ENCODE measurements around the gene CRKL. TPM values are rescaled to one million over a fixed set of nuclear protein-coding genes. Genes with fewer than 3 reads are reported as not detected.

Gene CRKL
- total and polyA plus RNA-seq, 2 experiments from 2014 or later: 42.4 to 80.9 TPM

DNA sequence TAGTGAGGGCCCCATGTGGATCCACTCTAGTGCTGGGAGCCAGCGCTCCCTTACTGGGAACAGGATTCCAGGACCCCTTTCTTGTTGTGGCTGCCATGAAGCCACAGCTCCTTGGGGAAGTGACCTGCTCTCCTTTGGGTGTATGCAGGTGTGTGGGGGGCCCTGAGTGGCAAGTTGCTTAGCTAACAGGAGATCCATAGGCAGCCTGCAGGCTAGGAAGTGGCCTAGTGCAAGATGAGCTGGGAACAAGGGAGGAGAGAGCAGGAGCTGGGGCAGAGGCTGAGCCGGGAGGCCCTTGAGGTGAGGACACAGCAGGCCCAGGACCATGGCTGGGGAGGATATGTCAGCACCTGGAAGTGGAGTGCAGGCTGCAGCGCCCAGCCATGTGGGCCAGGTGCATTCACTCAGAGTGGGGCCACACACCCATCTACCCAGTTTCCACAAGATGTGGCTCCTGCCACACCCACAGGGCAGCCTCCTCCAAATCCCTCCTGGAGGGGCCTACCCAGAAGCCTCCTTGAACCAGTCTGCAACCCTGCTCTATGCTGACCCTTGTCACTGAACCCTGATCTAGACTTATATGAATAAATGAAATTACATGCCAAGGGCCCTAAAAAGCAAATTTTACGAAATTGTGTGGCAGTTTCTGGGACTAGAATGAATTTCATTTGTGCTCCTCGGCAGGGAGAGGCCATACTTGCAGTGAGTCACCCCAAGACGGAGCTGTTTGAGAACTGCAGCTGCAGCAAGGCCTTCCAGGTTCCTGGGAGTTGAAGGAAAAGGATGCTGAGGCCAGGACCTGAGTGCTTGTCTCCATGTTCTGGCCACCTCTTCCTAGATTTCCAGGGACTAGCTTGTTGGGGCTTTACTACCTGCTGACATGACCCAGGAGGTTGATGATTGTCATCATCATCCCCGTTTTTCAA lies 81.5 kb downstream of the CRKL start:
- no peak for TF ChIP-seq CTCF (IDR thresholded peaks at IDR 0.05; ENCODE audit: low read depth, low read length)
- Histone ChIP-seq H3K4me1 (ENCODE audit: low read depth) (peaks cover 19% of the 10 kb centered on the region), H3K27me3 (no peaks in the 10 kb centered on the region), H3K4me3 (no peak overlapping the region), H3K9me3 (ENCODE audit: low read depth) (no peaks in the 10 kb centered on the region), H3K36me3 (peaks cover 10% of the 10 kb centered on the region), H3K27ac (no peak overlapping the region)
- DNase-seq (ENCODE audit: low read depth in 1 of 2, low spot score in 1 of 2): no peak

DNA sequence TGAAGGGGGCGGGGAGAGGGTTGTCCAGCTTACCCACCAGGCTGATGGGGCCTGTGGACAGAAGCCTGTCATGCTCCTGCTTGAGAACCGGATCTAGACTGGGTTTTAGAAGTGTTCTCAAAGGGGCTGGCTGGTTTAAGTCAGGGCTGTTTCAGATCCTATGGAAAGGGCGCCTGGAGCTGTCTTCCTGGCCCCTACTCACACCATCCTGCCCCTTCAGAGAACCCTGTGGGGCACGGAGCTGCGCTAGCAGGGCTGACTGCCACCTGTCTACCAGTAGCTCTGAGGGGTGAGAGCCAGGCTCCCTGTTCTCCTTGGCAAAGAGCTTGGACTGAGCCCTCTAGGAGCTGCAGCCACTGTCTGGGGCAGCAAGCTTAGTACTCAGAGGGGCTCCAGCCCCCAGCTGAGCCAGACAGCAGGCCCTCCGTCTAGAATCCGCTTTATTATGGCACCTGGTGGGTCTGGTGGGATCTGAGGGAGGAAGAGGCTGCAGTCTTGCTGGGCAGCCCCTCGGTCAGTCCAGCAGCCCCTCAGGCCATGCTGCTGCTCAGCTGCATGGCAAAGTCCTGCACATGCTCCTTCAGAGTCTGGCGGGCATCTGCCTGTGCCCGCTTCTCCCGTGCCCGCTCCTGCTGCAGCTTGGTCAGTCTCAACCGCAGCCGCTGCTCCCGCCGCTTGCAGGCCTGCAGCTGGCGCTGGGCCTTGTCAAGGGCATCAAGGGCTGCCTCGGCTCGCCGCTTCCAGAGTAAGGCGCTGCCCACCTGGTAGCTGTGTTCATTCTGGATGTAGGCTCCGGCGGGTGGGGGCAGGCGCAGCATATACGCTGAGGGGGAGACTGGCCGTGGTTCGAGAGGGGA lies 82.4 kb downstream of the CRKL start:
- no peak overlapping the region for H3K4me3 ChIP-seq
- H3K4me1 ChIP-seq (ENCODE audit: low read depth): peaks cover 19% of the 10 kb centered on the region
- no peak overlapping the region for H3K27ac ChIP-seq
- no peak for TF ChIP-seq CTCF (IDR thresholded peaks at IDR 0.05; ENCODE audit: low read depth, low read length)
- H3K36me3 ChIP-seq: peaks cover 10% of the 10 kb centered on the region
- DNase-seq (ENCODE audit: low read depth in 1 of 2, low spot score in 1 of 2): no peak
- no peaks in the 10 kb centered on the region for H3K27me3 ChIP-seq
- no peaks in the 10 kb centered on the region for H3K9me3 ChIP-seq (ENCODE audit: low read depth)

GRCh38 chr22:21000207-21000986 lies 83.2 kb downstream of the CRKL start:
- Histone ChIP-seq H3K4me3 (peak overlapping the region; percentile 74), H3K36me3 (peaks cover 10% of the 10 kb centered on the region), H3K27me3 (no peaks in the 10 kb centered on the region), H3K9me3 (ENCODE audit: low read depth) (no peaks in the 10 kb centered on the region), H3K4me1 (ENCODE audit: low read depth) (peaks cover 19% of the 10 kb centered on the region), H3K27ac (peak overlapping the region; percentile 95)
- no peak for TF ChIP-seq CTCF (IDR thresholded peaks at IDR 0.05; ENCODE audit: low read depth, low read length)
- DNase-seq (ENCODE audit: low read depth in 1 of 2, low spot score in 1 of 2): peak in 1 of 2 donors; percentile 16

- TF ChIP-seq CTCF (IDR thresholded peaks at IDR 0.05; ENCODE audit: low read depth, low read length): no peak
- no peak for DNase-seq (ENCODE audit: low read depth in 1 of 2, low spot score in 1 of 2)
- peak overlapping the region; percentile 74 for H3K4me3 ChIP-seq
Observed at GRCh38 chr22:21000987-21001600, 83.9 kb downstream of the CRKL start.

More at GRCh38 chr22:21000987-21001600, 83.9 kb downstream of the CRKL start:
- H3K27me3 ChIP-seq: no peaks in the 10 kb centered on the region
- peak overlapping the region; percentile 95 for H3K27ac ChIP-seq
- H3K36me3 ChIP-seq: peaks cover 4% of the 10 kb centered on the region
- H3K4me1 ChIP-seq (ENCODE audit: low read depth): peaks cover 19% of the 10 kb centered on the region
- no peaks in the 10 kb centered on the region for H3K9me3 ChIP-seq (ENCODE audit: low read depth)

Measured in cardiac muscle cell (in vitro differentiated cells and primary cell).